Right lobe of liver (tissue), 4 donors: ENCODE measurements around the gene RNF166.

Source experiments
- CTCF ChIP-seq, 4 donors: fragments of 200-600 bp in 3 of 4; fragments of 450-650 bp in 1 of 4; IDR thresholded peaks; one replicate each; pipeline versions ENCODE4 v1.5.1 to v1.8.0; 2016 to 2022; ENCODE audit warnings: antibody characterized with exemption in 4 of 4, mild to moderate bottlenecking in 2 of 4
- POLR2A ChIP-seq: fragments of 450-650 bp; IDR thresholded peaks from one replicate; pipeline ENCODE4 v1.6.1; 2017; ENCODE audit warnings: antibody characterized with exemption, mild to moderate bottlenecking
- donor health status: DM: no; HTN: no; CAD: no.
- donor health status: DM: no; HTN: no; CAD: no.
- donor health status: DM: no; HTN: yes; CAD: no.

GRCh38 chr16:88726408-88726749, 20.2 kb upstream of the RNF166 start:
- TF ChIP-seq CTCF (IDR thresholded peaks at IDR 0.05) (no peak), POLR2A (no peak)
